Testis (tissue), 3 donors: ENCODE results near the gene BCL7B. TPM values are rescaled to one million over a fixed set of nuclear protein-coding genes. Genes with fewer than 3 reads are reported as not detected.

Experiments used
- DNase-seq: peaks from one replicate; pipeline ENCODE4 v3.0.0-alpha.2; 2019
- H3K27ac ChIP-seq, 2 donors: fragments of 200-600 bp; sonication (generic); one replicate each; pipeline ENCODE4 v1.5.1; 2019
- H3K27me3 ChIP-seq: fragments of 200-600 bp; sonication (generic); one replicate; pipeline ENCODE4 v1.5.1; 2019
- H3K36me3 ChIP-seq: fragments of 200-600 bp; sonication (generic); one replicate; pipeline ENCODE4 v1.5.1; 2017; ENCODE audit warnings: low read depth; ENCODE audit errors: missing control alignments
- H3K4me1 ChIP-seq: fragments of 200-600 bp; sonication (generic); one replicate; pipeline ENCODE4 v1.5.1; 2019
- H3K4me3 ChIP-seq, 2 donors: fragments of 200-600 bp; sonication (generic); one replicate each; pipeline ENCODE4 v1.5.1; 2017 to 2019
- H3K9me3 ChIP-seq: fragments of 200-600 bp; sonication (generic); one replicate; pipeline ENCODE4 v1.5.1; 2017
- CTCF ChIP-seq, 3 experiments: fragments of 450-650 bp in 2 of 3; fragments of 200-600 bp in 1 of 3; sonication (generic) in 1 of 3; IDR thresholded peaks; one replicate each; pipeline ENCODE4 v1.5.1; 2016 to 2019; ENCODE audit warnings: antibody characterized with exemption in 3 of 3, mild to moderate bottlenecking in 2 of 3, moderate library complexity in 1 of 3
- POLR2A ChIP-seq: fragments of 450-650 bp; IDR thresholded peaks from one replicate; pipeline ENCODE4 v1.6.1; 2017; ENCODE audit warnings: antibody characterized with exemption, mild to moderate bottlenecking, moderate library complexity
- WGBS, 2 donors: methylation state at CpG; one replicate each; pipeline ENCODE4 v1.1.5; 2018; 5-methylcytosine and 5-hydroxymethylcytosine counted together
- intact Hi-C: fragments of 100-400 bp; cut with DNase I; formaldehyde crosslinking; loops from one replicate; pipeline ENCODE4 v1.15.1; 2023; ENCODE audit warnings: low total_unique reads
- polyA plus RNA-seq: library from polyadenylated mRNA; stranded (reverse); fragments of 350-450 nt; fragmentation: Illumina TruSeq; extraction: RNeasy Lipid Tissue Mini Kit (QIAGEN cat#74804); gene quantifications from one replicate; pipeline ENCODE4 v1.2.3, GENCODE V29; 2014; ENCODE audit warnings: low read depth, low replicate concordance; ENCODE audit not compliant: insufficient read depth
- small RNA-seq, 2 donors: library from RNA; depleted of rRNA; stranded (forward); fragments of <200 nt; gene quantifications; one replicate each; pipeline ENCODE3, GENCODE V24; 2016
- total RNA-seq, 2 donors: library from RNA; depleted of rRNA; stranded (reverse); fragments of >200 nt; gene quantifications; one replicate each; pipeline ENCODE4 v1.2.3, GENCODE V29; 2016

Gene BCL7B
- total and polyA plus RNA-seq, 3 donors from 2014 or later: 83.0 to 91.1 (median 88.9) TPM

- DNase-seq: no peak
- WGBS, 2 donors: 89 to 93% methylated on average over 1 of the region's 1 CpG
- intact Hi-C loops: no loop called here
- Histone ChIP-seq H3K4me1 (peaks cover 6% of the 10 kb centered on the region), H3K9me3 (no peaks in the 10 kb centered on the region), H3K36me3 (no peaks in the 10 kb centered on the region), H3K4me3 (no peak overlapping the region), H3K27ac (no peak overlapping the region), H3K27me3 (no peaks in the 10 kb centered on the region)
- TF ChIP-seq POLR2A (no peak), CTCF (IDR thresholded peaks at IDR 0.05) (no peak)
These were observed 70.0 kb downstream of the BCL7B start for GRCh38 chr7:73487486-73487885.

Small RNA genes within 50 kb of the gene (small RNA-seq; reads per million reads assigned to genes)
- gene RNU6-1198P: 0 reads per million in 2 donors

Other genes starting within 250 kb of the BCL7B start
- gene NSUN5, start 248.9 kb downstream of the BCL7B start, total RNA-seq: 10 to 100 TPM; 44.3 to 53.9 TPM
- 36.9 TPM for gene NSUN5, start 248.9 kb downstream of the BCL7B start, polyA plus RNA-seq
- 10 to 100 TPM; 13.5 to 16.3 TPM for gene TRIM50, start 229.6 kb downstream of the BCL7B start, total RNA-seq
- gene TRIM50, start 229.6 kb downstream of the BCL7B start, polyA plus RNA-seq: 10.8 TPM
- 10 to 100 TPM; 45.4 to 60.9 TPM for gene FKBP6, start 229.5 kb downstream of the BCL7B start, total RNA-seq
- gene FKBP6, start 229.5 kb downstream of the BCL7B start, polyA plus RNA-seq: 148 TPM
- gene FZD9, start 123.9 kb downstream of the BCL7B start, total RNA-seq: 1 to 10 TPM; 5.6 to 8.3 TPM
- 4.2 TPM for gene FZD9, start 123.9 kb downstream of the BCL7B start, polyA plus RNA-seq
- 10 to 100 TPM; 59.4 to 72.8 TPM for gene BAZ1B, start 35.4 kb downstream of the BCL7B start, total RNA-seq
- 30.8 TPM for gene BAZ1B, start 35.4 kb downstream of the BCL7B start, polyA plus RNA-seq
- gene TBL2, start 20.9 kb upstream of the BCL7B start, total RNA-seq: 100 to 1,000 TPM; 211 to 224 TPM
- 579 TPM for gene TBL2, start 20.9 kb upstream of the BCL7B start, polyA plus RNA-seq
- 100 to 1,000 TPM; 160 to 215 TPM for gene MLXIPL, start 66.8 kb upstream of the BCL7B start, total RNA-seq
- 34.2 TPM for gene MLXIPL, start 66.8 kb upstream of the BCL7B start, polyA plus RNA-seq
- 10 to 100 TPM; 15.0 to 24.8 TPM for gene VPS37D, start 110.1 kb upstream of the BCL7B start, total RNA-seq
- gene VPS37D, start 110.1 kb upstream of the BCL7B start, polyA plus RNA-seq: 10.3 TPM
- 10 to 100 TPM; 19.7 to 25.0 TPM for gene DNAJC30, start 125.8 kb upstream of the BCL7B start, total RNA-seq
- 27.7 TPM for gene DNAJC30, start 125.8 kb upstream of the BCL7B start, polyA plus RNA-seq
- gene BUD23, start 125.9 kb upstream of the BCL7B start, total RNA-seq: 100 to 1,000 TPM; 241 to 252 TPM
- gene BUD23, start 125.9 kb upstream of the BCL7B start, polyA plus RNA-seq: 231 TPM
- 10 to 100 TPM; 24.7 to 28.2 TPM for gene STX1A, start 162.0 kb upstream of the BCL7B start, total RNA-seq
- gene STX1A, start 162.0 kb upstream of the BCL7B start, polyA plus RNA-seq: 13.2 TPM
- 10 to 100 TPM; 29.0 to 33.1 TPM for gene ABHD11, start 181.1 kb upstream of the BCL7B start, total RNA-seq
- 21.6 TPM for gene ABHD11, start 181.1 kb upstream of the BCL7B start, polyA plus RNA-seq
- gene CLDN3, start 212.6 kb upstream of the BCL7B start, total RNA-seq: 1 to 10 TPM; 1.9 to 5.1 TPM
- gene CLDN3, start 212.6 kb upstream of the BCL7B start, polyA plus RNA-seq: 6.1 TPM